HepG2 (cell line): ENCODE data around the gene TRIM27. TPM values are rescaled to one million over a fixed set of nuclear protein-coding genes. Genes with fewer than 3 reads are reported as not detected.

Experiments
- CREM ChIP-seq, 2 experiments: sonication (generic) in 1 of 2; formaldehyde crosslinking in 1 of 2; IDR thresholded peaks; 2 replicates each; pipeline versions ENCODE4 v1.4.0 to v1.6.1; 2016 to 2020; ENCODE audit warnings: antibody characterized with exemption in 1 of 2, mild to moderate bottlenecking in 1 of 2, missing genetic modification reagents in 1 of 2
- KMT2B ChIP-seq: IDR thresholded peaks from 2 replicates; pipeline ENCODE4 v1.6.1; 2016; ENCODE audit warnings: missing genetic modification reagents, missing compliant biosample characterization
- MTF1 ChIP-seq: sonication (generic); formaldehyde crosslinking; IDR thresholded peaks from 2 replicates; pipeline ENCODE4 v1.5.0; 2020; ENCODE audit warnings: missing genetic modification reagents
- NPAS2 ChIP-seq: sonication (generic); formaldehyde crosslinking; IDR thresholded peaks from 2 replicates; pipeline ENCODE4 v1.8.0; 2022; ENCODE audit warnings: mild to moderate bottlenecking, missing genetic modification reagents, borderline replicate concordance
- RFXAP ChIP-seq: sonication (generic); formaldehyde crosslinking; IDR thresholded peaks from 2 replicates; pipeline ENCODE4 v1.4.0; 2020; ENCODE audit warnings: missing genetic modification reagents, borderline replicate concordance
- STAT5B ChIP-seq: sonication (generic); formaldehyde crosslinking; IDR thresholded peaks from 2 replicates; pipeline ENCODE4 v1.4.0; 2020; ENCODE audit warnings: missing genetic modification reagents
- ZEB1 ChIP-seq: IDR thresholded peaks from 2 replicates; pipeline ENCODE4 v1.6.1; 2012; ENCODE audit warnings: mild to moderate bottlenecking, low read depth, inconsistent platforms; ENCODE audit not compliant: insufficient replicate concordance
- ZNF17 ChIP-seq: sonication (generic); formaldehyde crosslinking; IDR thresholded peaks from 2 replicates; pipeline ENCODE4 v1.5.0; 2020; ENCODE audit warnings: mild to moderate bottlenecking, missing genetic modification reagents
- ZNF280B ChIP-seq: sonication (generic); formaldehyde crosslinking; IDR thresholded peaks from 2 replicates; pipeline ENCODE4 v1.5.0; 2020; ENCODE audit warnings: missing genetic modification reagents, mild to moderate bottlenecking, borderline replicate concordance
- ZNF280D ChIP-seq: sonication (generic); formaldehyde crosslinking; IDR thresholded peaks from 2 replicates; pipeline ENCODE4 v1.5.1; 2020; ENCODE audit warnings: mild to moderate bottlenecking, missing genetic modification reagents
- ZNF407 ChIP-seq: sonication (generic); formaldehyde crosslinking; IDR thresholded peaks from one replicate; pipeline ENCODE4 v1.5.1; 2020; ENCODE audit warnings: mild to moderate bottlenecking, missing genetic modification reagents; ENCODE audit errors: not compliant biosample characterization
- ZNF430 ChIP-seq: sonication (generic); formaldehyde crosslinking; IDR thresholded peaks from 2 replicates; pipeline ENCODE4 v1.9.0; 2021; ENCODE audit warnings: mild to moderate bottlenecking, missing genetic modification reagents
- ZNF75D ChIP-seq: sonication (generic); formaldehyde crosslinking; IDR thresholded peaks from 2 replicates; pipeline ENCODE4 v1.8.1; 2023; ENCODE audit warnings: missing genetic modification reagents, mild to moderate bottlenecking, borderline replicate concordance
- ZNF766 ChIP-seq: sonication (generic); formaldehyde crosslinking; IDR thresholded peaks from 2 replicates; pipeline ENCODE4 v1.5.0; 2020; ENCODE audit warnings: missing genetic modification reagents, borderline replicate concordance
- ZSCAN9 ChIP-seq: IDR thresholded peaks from 2 replicates; pipeline ENCODE4 v1.6.1; 2016; ENCODE audit warnings: borderline replicate concordance
- polyA plus RNA-seq, 8 experiments: library from polyadenylated mRNA; depleted of rRNA in 3 of 8; stranded (reverse) in 7 of 8; unstranded in 1 of 8; fragments of >200 nt; fragmentation: Illumina TruSeq in 4 of 8; extraction: Trizol in 4 of 8; gene quantifications; 2 replicates each; pipeline versions ENCODE4 v1.2.1 to v1.2.3, GENCODE V29; 2011 to 2016; ENCODE audit warnings: low read depth in 4 of 8, missing spikeins in 1 of 8, mixed read lengths in 1 of 8; ENCODE audit not compliant: insufficient read depth in 1 of 8
- total RNA-seq, 5 experiments: library from RNA; depleted of rRNA; stranded (reverse); fragments of >200 nt; fragmentation: Illumina TruSeq; extraction: Trizol; gene quantifications; 2 replicates each; pipeline ENCODE4 v1.2.3, GENCODE V29; 2016; ENCODE audit warnings: low read depth in 1 of 5

The TRIM27 gene
- total and polyA plus RNA-seq, 2 of the 13 experiments (the other 11 are each of a cell fraction or from before 2014, with no cell fraction given): 88.6 to 112 TPM

- TF ChIP-seq ZNF280D (no peak), KMT2B (no peak; the same call in 1 of the 2 replicates), CREM (IDR thresholded peaks at IDR 0.05) (peak; percentile 60; the same call in 1 of the 2 replicates), CREM (CRISPR knock-in tag; IDR thresholded peaks at IDR 0.05) (no peak), ZNF280B (peak; percentile 87; the same call in 1 of the 2 replicates), RFXAP (no peak; the same call in 1 of the 2 replicates), MTF1 (CRISPR knock-in tag) (no peak), STAT5B (CRISPR knock-in tag) (no peak), ZEB1 (peak; percentile 43), ZNF430 (CRISPR knock-in tag) (peak; percentile 61; the same call in 1 of the 2 replicates), ZNF17 (CRISPR knock-in tag) (no peak), ZSCAN9 (peak; percentile 65), ZNF75D (CRISPR knock-in tag) (no peak; the same call in 1 of the 2 replicates), NPAS2 (CRISPR knock-in tag) (no peak), ZNF407 (CRISPR knock-in tag) (peak; percentile 27), ZNF766 (peak; percentile 81; the same call in 1 of the 2 replicates)
Observed at GRCh38 chr6:28943557-28944411, 20.0 kb upstream of the TRIM27 start (continued).
